ENCODE data around the gene TBX2. TPM values are rescaled to one million over a fixed set of nuclear protein-coding genes. Genes with fewer than 3 reads are reported as not detected.

The TBX2 gene
- polyA plus RNA-seq, 1 donor (not counting 4 experiments of a cell fraction or from before 2014, with no cell fraction given) = not detected

DNA sequence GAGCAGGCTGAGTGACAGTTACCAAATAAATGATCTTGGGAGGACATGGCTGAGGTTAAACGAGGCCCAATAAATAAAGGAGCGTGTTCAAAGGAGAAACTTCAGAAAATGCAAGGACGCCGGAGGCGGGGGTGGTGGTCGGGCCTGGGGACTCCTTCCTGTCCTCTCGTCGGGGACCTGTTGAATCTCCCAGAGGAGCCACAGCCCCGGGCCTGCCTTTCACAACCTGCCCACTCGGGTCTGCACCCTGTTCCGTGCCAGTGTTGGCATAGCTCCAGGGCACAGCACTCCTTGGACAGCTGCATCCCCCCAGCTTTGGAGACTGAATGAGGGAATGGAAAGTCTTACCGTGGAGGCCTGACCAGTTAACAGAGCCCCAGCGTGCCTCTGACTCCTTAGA lies 44.4 kb downstream of the TBX2 start:
- H3K9me1 ChIP-seq (ENCODE audit: control insufficient read depth, extremely low read depth, insufficient read depth, low read length) = no peaks in the 10 kb centered on the region
- no peak for TF ChIP-seq EZH2 (IDR thresholded peaks at IDR 0.05; ENCODE audit: low read length)
- no peaks in the 10 kb centered on the region for H3K36me3 ChIP-seq (ENCODE audit: control insufficient read depth in 2 of 2, extremely low read depth in 1 of 2, insufficient read depth in 2 of 2, low read length in 2 of 2)
- H4K20me1 ChIP-seq (ENCODE audit: control insufficient read depth, extremely low read depth, insufficient read depth, low read length) = no peaks in the 10 kb centered on the region
- H3K4me1 ChIP-seq (ENCODE audit: control insufficient read depth, extremely low read depth, insufficient read depth, low read length) = no peaks in the 10 kb centered on the region
- no peak overlapping the region for H2AFZ ChIP-seq (ENCODE audit: control insufficient read depth, low read length)
- no peak overlapping the region for H3K27ac ChIP-seq (ENCODE audit: control insufficient read depth, insufficient read depth, low read length)
- no peaks in the 10 kb centered on the region for H3K9me3 ChIP-seq (ENCODE audit: control insufficient read depth, low read depth, low read length)
- no peaks in the 10 kb centered on the region for H3K79me2 ChIP-seq (ENCODE audit: control insufficient read depth, insufficient read depth, low read length)
- H3K9ac ChIP-seq (ENCODE audit: control insufficient read depth, extremely low read depth, insufficient read depth, low read length) = no peak overlapping the region
- no peak overlapping the region for H3K4me3 ChIP-seq (ENCODE audit: control insufficient read depth in 2 of 3, extremely low read depth in 1 of 3, insufficient read depth in 2 of 3, low read depth in 1 of 3, low read length in 3 of 3)
- peaks cover 11% of the 10 kb centered on the region for H3K27me3 ChIP-seq (ENCODE audit: control insufficient read depth, extremely low read depth, insufficient read depth, low read length)
- H3K4me2 ChIP-seq (ENCODE audit: control insufficient read depth, extremely low read depth, insufficient read depth, low read depth, low read length) = no peak overlapping the region
- dilution Hi-C loops (cut with MboI; ENCODE audit: extremely low pct_ligation_motif_present, low sequenced_read_pairs) = no loop called here
- DNase-seq (ENCODE audit: low read depth, low spot score) (no peak), FAIRE-seq (no peak)

- TF ChIP-seq EZH2 (IDR thresholded peaks at IDR 0.05; ENCODE audit: low read length) (no peak), CTCF (optimal IDR thresholded peaks at IDR 0.05 in 1 of 3, IDR thresholded peaks at IDR 0.05 in 1 of 3, conservative IDR thresholded peaks at IDR 0.05 in 1 of 3; ENCODE audit: extremely low read depth in 1 of 3, insufficient read depth in 2 of 3, low read length in 3 of 3) (no peak)
- no peak overlapping the region for H2AFZ ChIP-seq (ENCODE audit: control insufficient read depth, low read length)
- H3K79me2 ChIP-seq (ENCODE audit: control insufficient read depth, insufficient read depth, low read length) = no peaks in the 10 kb centered on the region
- H3K27me3 ChIP-seq (ENCODE audit: control insufficient read depth, extremely low read depth, insufficient read depth, low read length) = peaks cover 11% of the 10 kb centered on the region
- H4K20me1 ChIP-seq (ENCODE audit: control insufficient read depth, extremely low read depth, insufficient read depth, low read length) = no peaks in the 10 kb centered on the region
- dilution Hi-C loops (cut with MboI; ENCODE audit: extremely low pct_ligation_motif_present, low sequenced_read_pairs) = no loop called here
- no peak overlapping the region for H3K4me3 ChIP-seq (ENCODE audit: control insufficient read depth in 2 of 3, extremely low read depth in 1 of 3, insufficient read depth in 2 of 3, low read depth in 1 of 3, low read length in 3 of 3)
- FAIRE-seq = no peak
- DNase-seq (ENCODE audit: low read depth, low spot score) = no peak
- no peak overlapping the region for H3K4me2 ChIP-seq (ENCODE audit: control insufficient read depth, extremely low read depth, insufficient read depth, low read depth, low read length)
- H3K9ac ChIP-seq (ENCODE audit: control insufficient read depth, extremely low read depth, insufficient read depth, low read length) = no peak overlapping the region
- no peaks in the 10 kb centered on the region for H3K9me1 ChIP-seq (ENCODE audit: control insufficient read depth, extremely low read depth, insufficient read depth, low read length)
- H3K4me1 ChIP-seq (ENCODE audit: control insufficient read depth, extremely low read depth, insufficient read depth, low read length) = no peaks in the 10 kb centered on the region
- H3K36me3 ChIP-seq (ENCODE audit: control insufficient read depth in 2 of 2, extremely low read depth in 1 of 2, insufficient read depth in 2 of 2, low read length in 2 of 2) = no peaks in the 10 kb centered on the region
- no peaks in the 10 kb centered on the region for H3K9me3 ChIP-seq (ENCODE audit: control insufficient read depth, low read depth, low read length)
- no peak overlapping the region for H3K27ac ChIP-seq (ENCODE audit: control insufficient read depth, insufficient read depth, low read length)
Measured at GRCh38 chr17:61444831-61445230, 45.2 kb downstream of the TBX2 start.

GRCh38 chr17:61447358-61447757 lies 47.7 kb downstream of the TBX2 start:
- H3K9me1 ChIP-seq (ENCODE audit: control insufficient read depth, extremely low read depth, insufficient read depth, low read length) = no peaks in the 10 kb centered on the region
- H3K27me3 ChIP-seq (ENCODE audit: control insufficient read depth, extremely low read depth, insufficient read depth, low read length) = peaks cover 29% of the 10 kb centered on the region
- no peaks in the 10 kb centered on the region for H3K79me2 ChIP-seq (ENCODE audit: control insufficient read depth, insufficient read depth, low read length)
- no peaks in the 10 kb centered on the region for H4K20me1 ChIP-seq (ENCODE audit: control insufficient read depth, extremely low read depth, insufficient read depth, low read length)
- no peaks in the 10 kb centered on the region for H3K36me3 ChIP-seq (ENCODE audit: control insufficient read depth in 2 of 2, extremely low read depth in 1 of 2, insufficient read depth in 2 of 2, low read length in 2 of 2)
- TF ChIP-seq CTCF (optimal IDR thresholded peaks at IDR 0.05 in 1 of 3, IDR thresholded peaks at IDR 0.05 in 1 of 3, conservative IDR thresholded peaks at IDR 0.05 in 1 of 3; ENCODE audit: extremely low read depth in 1 of 3, insufficient read depth in 2 of 3, low read length in 3 of 3) (no peak), EZH2 (IDR thresholded peaks at IDR 0.05; ENCODE audit: low read length) (no peak)
- H3K4me3 ChIP-seq (ENCODE audit: control insufficient read depth in 2 of 3, extremely low read depth in 1 of 3, insufficient read depth in 2 of 3, low read depth in 1 of 3, low read length in 3 of 3) = no peak overlapping the region
- dilution Hi-C loops (cut with MboI; ENCODE audit: extremely low pct_ligation_motif_present, low sequenced_read_pairs) = no loop called here
- no peak for FAIRE-seq
- H3K9ac ChIP-seq (ENCODE audit: control insufficient read depth, extremely low read depth, insufficient read depth, low read length) = no peak overlapping the region
- no peak for DNase-seq (ENCODE audit: low read depth, low spot score)
- H3K4me1 ChIP-seq (ENCODE audit: control insufficient read depth, extremely low read depth, insufficient read depth, low read length) = no peaks in the 10 kb centered on the region
- no peaks in the 10 kb centered on the region for H3K9me3 ChIP-seq (ENCODE audit: control insufficient read depth, low read depth, low read length)
- no peak overlapping the region for H3K27ac ChIP-seq (ENCODE audit: control insufficient read depth, insufficient read depth, low read length)
- H3K4me2 ChIP-seq (ENCODE audit: control insufficient read depth, extremely low read depth, insufficient read depth, low read depth, low read length) = no peak overlapping the region
- no peak overlapping the region for H2AFZ ChIP-seq (ENCODE audit: control insufficient read depth, low read length)

All from keratinocyte (primary cell).